WTC11 (cell line): ENCODE measurements around the gene DLGAP4.

Source experiments
- CTCF ChIP-seq: fragments of 200-600 bp; IDR thresholded peaks from 2 replicates; pipeline ENCODE4 v1.8.0; 2022; ENCODE audit warnings: antibody characterized with exemption
- MXD4 ChIP-seq: fragments of 250-450 bp; sonication (Bioruptor Pico); IDR thresholded peaks from 2 replicates; pipeline ENCODE4 v1.8.0; 2021; ENCODE audit warnings: mild to moderate bottlenecking, moderate library complexity, borderline replicate concordance
- PREB ChIP-seq: sonication (generic); formaldehyde crosslinking; IDR thresholded peaks from 2 replicates; pipeline ENCODE4 v1.8.1; 2022; ENCODE audit warnings: mild to moderate bottlenecking, missing genetic modification reagents, moderate library complexity, borderline replicate concordance
- PRRX2 ChIP-seq: fragments of 250-450 bp; sonication (Bioruptor Pico); IDR thresholded peaks from 2 replicates; pipeline ENCODE4 v1.8.0; 2021; ENCODE audit warnings: mild to moderate bottlenecking
- SMAD4 ChIP-seq: sonication (generic); formaldehyde crosslinking; IDR thresholded peaks from 2 replicates; pipeline ENCODE4 v1.8.0; 2022; ENCODE audit warnings: mild to moderate bottlenecking, missing genetic modification reagents
- ZNF263 ChIP-seq: sonication (generic); formaldehyde crosslinking; IDR thresholded peaks from 2 replicates; pipeline ENCODE4 v1.8.1; 2022; ENCODE audit warnings: low read depth, mild to moderate bottlenecking, moderate library complexity, missing genetic modification reagents
- ZNF512 ChIP-seq: sonication (generic); formaldehyde crosslinking; IDR thresholded peaks from 2 replicates; pipeline ENCODE4 v1.8.1; 2022; ENCODE audit warnings: missing genetic modification reagents, borderline replicate concordance
- TF ChIP-seq, protein P1 (sequence below): sonication (generic); formaldehyde crosslinking; conservative IDR thresholded peaks from 2 replicates; pipeline ENCODE4 v1.8.1; 2022; ENCODE audit warnings: mild to moderate bottlenecking, missing genetic modification reagents

GRCh38 chr20:36281785-36282380 is 24.3 kb upstream of the DLGAP4 start:
- no peak for TF ChIP-seq SMAD4
- no peak for TF ChIP-seq PRRX2 (CRISPR knock-in tag)
- no peak for TF ChIP-seq ZNF512 (CRISPR knock-in tag)
- TF ChIP-seq MXD4 (CRISPR knock-in tag) = no peak
- TF ChIP-seq, protein P1, sequence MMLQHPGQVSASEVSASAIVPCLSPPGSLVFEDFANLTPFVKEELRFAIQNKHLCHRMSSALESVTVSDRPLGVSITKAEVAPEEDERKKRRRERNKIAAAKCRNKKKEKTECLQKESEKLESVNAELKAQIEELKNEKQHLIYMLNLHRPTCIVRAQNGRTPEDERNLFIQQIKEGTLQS (CRISPR knock-in tag) = no peak
- TF ChIP-seq CTCF = no peak
- TF ChIP-seq PREB (CRISPR knock-in tag) = no peak
- no peak for TF ChIP-seq ZNF263
